ENCODE measurements around the gene ODF4.
A peak's percentile ranks its signal among the peaks of the same experiment; 100 is the strongest.
"Not testable (repeated sequence)": the region's sequence is repeated elsewhere in the genome, so short reads cannot be mapped to it uniquely, and the experiment has no call there.

ODF4 gene

DNA sequence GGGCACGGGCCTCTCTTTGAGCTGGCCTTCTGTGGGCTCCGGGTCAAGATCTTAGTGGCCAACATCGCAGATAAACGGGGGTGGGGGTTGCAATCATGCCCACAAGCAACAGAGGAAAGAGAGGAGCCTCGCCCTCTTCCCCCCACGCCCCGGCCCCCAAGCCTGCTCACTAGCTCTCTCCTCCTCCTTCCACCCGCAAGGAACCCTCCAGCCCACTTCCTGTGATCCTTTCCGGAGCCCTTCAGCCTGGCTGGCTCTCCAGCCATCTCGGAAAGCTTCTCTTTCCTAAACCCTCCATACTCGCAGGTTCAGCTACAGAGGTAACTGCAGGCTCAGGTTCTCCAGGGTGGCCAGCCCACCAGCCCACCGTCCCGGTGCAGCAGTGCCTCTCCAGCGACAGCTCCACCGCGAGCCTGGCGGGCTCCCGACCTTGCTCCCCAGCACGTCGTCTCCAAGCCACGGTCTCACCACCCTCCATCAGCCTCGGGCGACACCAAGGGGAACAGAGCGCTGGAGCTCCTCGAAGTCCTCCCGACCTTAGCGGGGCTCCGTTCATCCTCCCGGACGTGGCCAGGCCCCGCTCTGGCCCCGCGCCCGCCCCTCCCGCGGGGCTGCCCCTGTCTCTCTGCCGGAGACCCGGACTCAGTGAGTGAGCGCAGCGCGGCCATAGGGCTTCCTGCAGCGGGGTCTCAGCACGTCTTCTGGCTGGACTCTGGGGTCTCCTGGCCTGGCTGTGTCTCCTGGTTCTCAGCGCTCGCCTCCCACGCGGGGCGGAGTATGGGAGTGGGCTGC is 12.9 kb upstream of the ODF4 start:
- peak; percentile 19 to 51 for DNase-seq

- DNase-seq: no peak
Observed at GRCh38 chr17:8327303-8327649, 12.4 kb upstream of the ODF4 start.

DNA sequence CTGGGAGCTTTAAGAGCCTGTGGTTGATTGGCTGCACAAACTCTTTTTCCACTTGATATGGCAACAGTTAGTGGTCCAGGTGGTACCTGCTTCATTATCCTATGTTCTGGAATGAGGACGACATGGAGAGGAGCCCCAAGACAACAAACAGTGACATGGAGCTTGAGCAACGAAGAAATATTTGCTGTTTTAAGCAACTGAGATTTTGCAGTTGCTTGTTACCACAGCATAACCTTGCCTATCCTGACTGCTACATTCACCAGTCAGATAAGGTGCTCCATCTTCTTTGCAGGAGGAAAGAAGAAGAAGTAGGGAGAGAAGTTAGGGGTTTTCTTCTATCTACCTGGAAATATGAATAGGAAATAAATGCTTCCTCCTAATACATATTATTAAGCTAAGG is 7.5 kb upstream of the ODF4 start:
- DNase-seq: no peak

GRCh38 chr17:8332688-8333087 is 7.0 kb upstream of the ODF4 start:
- DNase-seq: no peak

- no peak for DNase-seq
Observed at GRCh38 chr17:8333281-8333680, 6.4 kb upstream of the ODF4 start.

DNA sequence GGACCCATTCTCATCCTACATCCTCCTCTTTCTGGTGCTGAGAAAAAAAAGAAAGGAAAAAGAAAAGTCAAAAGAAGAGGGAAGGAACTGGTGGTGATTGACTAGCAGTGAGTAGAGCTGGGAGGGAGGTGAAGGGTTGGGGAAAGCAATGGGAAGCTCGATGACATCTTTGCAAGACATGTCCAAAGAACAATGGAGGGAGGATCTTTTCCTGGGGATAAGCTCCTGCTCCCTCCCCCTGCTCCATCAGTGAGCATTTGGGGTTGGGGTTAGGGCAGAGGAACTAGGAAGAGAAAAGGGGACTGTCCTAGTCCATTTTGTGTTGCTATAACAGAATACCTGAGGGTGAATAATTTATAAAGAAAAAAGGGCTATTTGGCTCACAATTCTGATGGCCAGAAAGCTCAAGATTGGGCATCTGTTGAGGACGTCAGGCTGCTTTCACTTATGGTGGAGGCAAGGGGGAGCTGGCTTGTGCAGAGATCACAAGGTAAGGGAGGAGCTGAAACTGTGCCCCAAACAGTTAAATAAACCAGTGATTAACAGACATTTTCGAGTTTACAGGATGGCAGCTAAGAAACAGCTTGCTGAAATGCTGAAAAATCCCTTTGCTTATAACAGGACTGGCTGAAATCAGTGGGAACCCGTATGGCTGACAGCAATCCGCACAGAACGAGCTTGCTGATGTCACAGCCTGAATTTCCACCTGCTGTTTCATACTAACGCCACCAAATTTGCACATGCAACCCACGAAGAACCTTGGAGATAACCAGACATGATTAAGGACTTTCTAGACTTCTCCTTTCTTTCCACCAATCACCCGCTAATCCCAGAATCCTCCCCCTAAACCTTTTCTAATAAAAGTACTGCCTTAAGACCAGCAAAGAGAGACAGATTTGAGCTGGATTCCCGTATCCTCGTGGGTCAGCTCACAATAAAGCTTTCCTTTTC is 1.6 kb upstream of the ODF4 start:
- peak; percentile 2 to 94 for DNase-seq

GRCh38 chr17:8338753-8339140 is 893 bp upstream of the ODF4 start:
- DNase-seq: no peak

- DNase-seq: no peak
Observed at GRCh38 chr17:8341456-8341855, 1.8 kb downstream of the ODF4 start.

DNA sequence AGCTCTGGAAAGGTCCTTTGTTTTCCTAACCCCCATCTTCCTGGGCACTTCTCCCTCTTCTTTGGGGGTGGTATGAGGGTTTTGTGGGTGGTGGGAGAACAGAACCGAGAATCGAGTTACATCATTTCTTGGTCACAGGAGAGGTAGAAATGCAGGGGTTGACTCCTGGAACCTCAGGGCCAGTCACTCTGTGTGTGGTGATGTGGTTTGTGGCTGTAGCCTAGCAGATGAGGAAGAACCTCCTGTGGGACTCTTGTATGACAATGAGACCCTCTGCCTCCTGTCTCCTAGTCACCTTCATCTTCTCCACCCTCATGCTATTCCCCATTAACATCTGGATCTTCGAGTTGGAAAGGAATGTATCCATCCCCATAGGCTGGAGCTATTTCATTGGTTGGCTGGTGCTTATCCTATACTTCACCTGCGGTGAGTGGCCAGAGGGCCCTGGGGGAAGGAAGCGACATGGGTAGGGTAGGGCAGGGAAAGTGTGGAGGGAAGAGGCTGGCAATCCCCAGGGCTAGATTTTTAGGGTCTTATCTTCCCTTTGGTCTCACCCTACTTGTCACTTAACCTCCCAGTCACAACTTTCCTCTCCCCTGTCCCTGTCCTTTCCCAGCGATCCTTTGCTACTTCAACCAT is 5.5 kb downstream of the ODF4 start:
- peak in 1 of 2 donors; percentile 51 for DNase-seq

GRCh38 chr17:8345951-8346665 is 6.5 kb downstream of the ODF4 start:
- no peak for DNase-seq

- DNase-seq: not testable (repeated sequence)
Observed at GRCh38 chr17:8347001-8347400, 7.4 kb downstream of the ODF4 start.

- no peak for DNase-seq
Observed at GRCh38 chr17:8350339-8350738, 10.7 kb downstream of the ODF4 start.

GRCh38 chr17:8353736-8354135 is 14.1 kb downstream of the ODF4 start:
- DNase-seq: no peak

- DNase-seq: no peak
Observed at GRCh38 chr17:8354236-8354635, 14.6 kb downstream of the ODF4 start.

DNA sequence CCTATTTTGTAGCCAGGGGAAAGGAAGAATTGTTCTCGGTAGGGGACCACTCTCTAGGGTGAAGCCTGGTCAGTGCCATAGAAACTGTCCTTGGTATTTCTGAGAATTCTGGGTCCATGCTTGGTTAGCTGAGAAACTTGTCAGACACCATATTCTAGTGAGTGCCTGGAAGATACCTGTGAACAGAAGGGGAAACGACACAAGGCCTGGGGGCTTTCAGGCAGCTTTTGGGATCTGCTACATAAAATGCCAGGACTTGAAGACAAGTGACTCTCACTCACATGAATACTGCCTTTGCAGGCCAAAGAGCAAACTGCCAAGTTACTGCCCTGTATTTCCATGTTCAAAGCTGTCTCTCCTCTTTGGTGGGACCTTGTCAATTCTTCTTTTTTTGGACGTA is 18.3 kb downstream of the ODF4 start:
- no peak for DNase-seq

- peak in 1 of 2 donors; percentile 64 for DNase-seq
Observed at GRCh38 chr17:8359769-8360168, 20.1 kb downstream of the ODF4 start.

DNA sequence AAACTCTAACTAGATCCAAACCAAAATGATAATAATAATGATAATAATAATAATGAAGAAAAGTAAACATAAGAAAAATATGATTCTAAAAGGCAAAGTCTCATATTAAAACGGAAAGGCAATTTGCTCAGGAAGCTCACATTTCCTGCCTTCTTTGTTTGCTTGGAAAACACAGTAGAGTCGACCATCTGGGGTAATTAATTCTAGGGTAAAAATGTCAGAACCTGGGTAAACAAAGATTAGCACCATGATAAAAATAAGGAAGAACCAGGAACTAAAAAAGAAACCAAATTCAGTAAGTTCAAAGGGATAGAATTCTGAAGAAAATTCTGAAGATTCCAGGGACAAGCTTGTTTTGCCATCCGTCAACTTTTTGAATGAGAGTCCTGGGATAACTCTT is 20.6 kb downstream of the ODF4 start:
- no peak for DNase-seq

DNA sequence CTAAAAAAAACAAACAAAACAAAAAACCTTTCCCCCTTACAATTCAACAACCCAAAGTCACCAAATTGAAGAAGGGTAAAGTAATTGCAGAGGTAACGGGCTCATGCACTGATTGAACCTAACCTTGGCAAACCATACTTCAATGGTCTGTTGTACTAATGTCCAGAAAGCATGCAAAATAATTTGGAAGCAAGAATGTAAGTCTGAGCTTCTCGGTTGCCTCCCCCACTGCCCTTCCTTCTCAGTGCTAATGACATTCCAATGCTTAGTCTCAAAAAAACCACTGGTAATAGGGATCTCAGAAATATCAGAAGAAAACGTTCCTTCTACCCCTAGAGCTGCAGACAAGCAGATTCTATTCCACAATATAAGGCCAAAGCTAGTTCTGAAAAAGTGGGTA is 21.1 kb downstream of the ODF4 start:
- no peak for DNase-seq

DNA sequence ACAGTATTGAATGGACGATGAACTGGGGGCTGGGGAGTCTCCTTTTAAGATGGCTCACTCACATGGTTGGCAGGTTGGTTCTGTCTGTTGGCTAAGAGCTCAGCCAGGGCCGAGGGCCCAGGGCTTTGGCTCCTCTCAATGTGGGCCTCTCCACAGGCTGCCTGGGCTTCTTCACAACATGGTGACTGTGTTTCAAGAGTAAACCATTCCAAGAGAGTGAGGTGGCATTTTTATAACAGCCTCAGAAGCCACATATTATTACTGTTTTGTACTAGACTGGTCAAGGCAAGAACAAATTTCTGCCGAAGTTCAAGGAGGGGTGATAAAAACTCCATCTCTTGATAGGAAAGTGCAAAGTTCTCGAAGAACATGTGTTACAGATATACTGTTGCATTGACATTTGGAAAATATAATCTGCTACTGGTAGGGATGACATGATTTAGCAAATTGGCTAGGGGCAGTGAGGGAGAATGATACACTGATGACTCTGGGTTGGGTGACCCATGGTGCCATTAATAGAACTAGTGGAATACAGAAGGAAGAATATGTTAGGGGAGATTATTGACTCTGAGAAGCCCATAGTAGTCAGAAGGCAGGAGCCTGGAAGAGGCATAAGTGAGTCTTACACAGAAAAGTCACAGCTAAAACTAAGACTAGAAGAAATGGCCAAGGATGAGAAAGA is 23.2 kb downstream of the ODF4 start:
- DNase-seq: no peak

DNA sequence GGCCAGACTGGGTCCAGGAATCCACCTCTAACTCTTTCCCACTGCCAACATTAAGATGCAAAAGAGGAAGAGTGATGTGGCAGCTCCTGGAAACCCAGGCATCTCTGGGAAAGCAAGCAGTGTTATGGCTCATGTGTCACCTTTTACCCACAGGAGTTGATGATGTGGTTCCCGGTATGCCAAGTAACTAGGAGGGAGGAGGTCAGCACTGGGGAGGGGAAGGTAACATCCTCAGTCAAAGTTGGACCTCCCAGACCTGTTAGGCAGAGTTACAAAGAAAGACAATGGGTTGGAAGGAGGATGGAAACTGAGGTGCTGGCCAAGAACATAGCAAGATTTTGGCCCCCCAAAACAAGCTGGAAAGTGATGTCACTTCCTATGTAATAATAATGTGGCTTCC is 25.5 kb downstream of the ODF4 start:
- DNase-seq: no peak

- DNase-seq: no peak
Observed at GRCh38 chr17:8366231-8366630, 26.6 kb downstream of the ODF4 start.

DNA sequence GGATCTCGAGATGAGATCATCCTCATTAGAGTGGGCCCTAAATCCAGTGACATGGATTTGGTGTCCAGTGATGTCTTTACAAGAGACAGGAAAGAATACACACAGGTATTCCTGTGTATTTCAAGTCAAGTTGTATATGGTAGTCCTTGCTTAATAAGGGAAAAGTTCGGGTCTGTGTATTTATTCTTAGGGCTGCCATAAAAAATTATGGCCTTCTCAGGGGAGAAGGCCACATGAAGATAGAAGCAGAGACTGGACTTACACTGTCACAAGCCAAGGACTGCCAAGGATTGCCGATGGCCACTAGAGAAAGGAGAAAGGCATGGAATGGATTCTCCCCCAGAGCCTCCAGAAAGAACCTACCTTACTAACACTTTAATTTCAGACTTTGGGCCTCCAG is 28.6 kb downstream of the ODF4 start:
- DNase-seq: no peak
